Activated CD4-positive, alpha-beta T cell treated with anti-CD3 and anti-CD28 coated beads, Interleukin-2, amount 50 U/mL, for 16 hours (primary cell): ENCODE data around the gene LARP6.
"Not testable (repeated sequence)": the region's sequence is repeated elsewhere in the genome, so short reads cannot be mapped to it uniquely, and the experiment has no call there.

ENCODE experiments used
- DNase-seq: peaks from one replicate; pipeline ENCODE4 v3.0.0-alpha.2; 2020

LARP6 gene

DNA sequence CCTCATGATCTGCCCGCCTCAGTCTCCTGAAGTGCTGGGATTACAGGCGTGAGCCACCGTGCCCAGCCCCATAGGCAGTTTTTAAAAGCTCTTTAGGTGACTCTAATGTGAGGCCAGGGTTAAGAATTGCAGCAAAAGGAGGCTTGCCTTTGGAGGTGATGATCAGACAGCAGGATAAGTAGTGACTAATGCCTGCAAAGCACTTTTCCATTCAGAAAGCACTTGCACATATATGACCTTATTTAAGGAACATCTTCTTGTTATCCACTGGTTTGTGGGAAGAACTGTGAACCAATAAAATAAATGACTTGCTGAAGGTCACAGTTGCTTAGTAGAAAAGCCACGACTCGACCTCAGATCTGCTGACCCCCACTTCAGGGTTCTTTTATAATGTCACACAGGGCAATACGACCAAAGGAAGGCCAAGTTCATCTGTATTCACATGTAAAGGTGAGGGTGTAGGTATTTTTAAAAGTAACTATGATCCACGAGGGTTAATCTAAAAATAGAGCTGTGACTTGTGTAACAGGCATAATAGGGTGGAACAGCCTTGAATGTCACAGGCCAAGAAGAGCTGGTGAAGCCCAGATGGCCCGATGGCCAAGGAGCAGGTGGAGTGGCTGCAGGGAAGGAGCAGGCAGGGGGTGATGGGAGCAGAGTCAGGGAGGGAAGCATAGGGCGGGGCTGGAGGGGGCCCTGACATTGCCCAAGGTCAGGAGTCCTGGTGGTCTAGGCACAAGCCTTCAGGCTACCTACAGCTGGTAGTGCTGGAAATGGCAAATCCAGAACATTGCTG lies 24.4 kb downstream of the LARP6 start:
- no peak for DNase-seq

GRCh38 chr15:70827721-70828120 lies 26.2 kb downstream of the LARP6 start:
- DNase-seq: no peak

GRCh38 chr15:70826634-70827033 lies 27.3 kb downstream of the LARP6 start:
- DNase-seq: no peak

- no peak for DNase-seq
These were observed 28.1 kb downstream of the LARP6 start for GRCh38 chr15:70825841-70826240.

GRCh38 chr15:70823196-70823595 lies 30.8 kb downstream of the LARP6 start:
- DNase-seq: no peak

DNA sequence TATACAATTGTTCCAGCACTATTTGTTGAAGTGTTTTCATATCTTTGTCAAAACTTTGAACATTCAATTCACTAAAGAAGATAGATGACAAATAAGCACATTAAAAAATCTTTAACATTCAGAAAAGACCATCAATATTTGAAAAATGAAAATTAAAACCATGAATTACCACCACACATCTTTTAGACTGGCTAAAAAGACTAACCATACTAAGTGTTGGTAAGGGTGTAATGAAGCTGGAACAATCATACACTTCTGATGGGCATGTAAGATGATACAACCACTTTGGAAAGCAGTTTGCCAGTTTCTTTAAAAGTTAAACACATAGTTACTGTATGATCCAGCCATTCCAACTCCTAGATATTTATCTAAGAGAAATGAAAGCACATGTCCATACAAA lies 33.7 kb downstream of the LARP6 start:
- DNase-seq: no peak

DNA sequence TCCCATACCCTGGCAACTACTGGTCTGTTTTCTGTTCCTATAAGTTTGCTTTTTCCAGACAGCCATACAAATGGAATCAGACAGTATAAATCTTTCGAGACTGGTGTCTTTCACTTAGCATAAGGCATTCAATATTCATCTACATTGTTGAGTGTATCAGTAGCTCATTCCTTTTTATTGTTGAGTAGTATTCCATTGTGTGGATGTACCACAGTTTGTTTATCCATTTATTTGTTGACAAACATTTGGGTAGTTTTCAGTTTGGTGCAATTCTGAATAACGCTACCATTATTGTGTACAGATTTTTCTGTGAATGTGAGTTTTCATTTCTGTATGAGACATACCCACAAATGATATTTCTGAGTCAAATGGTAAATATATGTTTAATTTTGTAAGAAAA lies 35.4 kb downstream of the LARP6 start:
- no peak for DNase-seq

DNA sequence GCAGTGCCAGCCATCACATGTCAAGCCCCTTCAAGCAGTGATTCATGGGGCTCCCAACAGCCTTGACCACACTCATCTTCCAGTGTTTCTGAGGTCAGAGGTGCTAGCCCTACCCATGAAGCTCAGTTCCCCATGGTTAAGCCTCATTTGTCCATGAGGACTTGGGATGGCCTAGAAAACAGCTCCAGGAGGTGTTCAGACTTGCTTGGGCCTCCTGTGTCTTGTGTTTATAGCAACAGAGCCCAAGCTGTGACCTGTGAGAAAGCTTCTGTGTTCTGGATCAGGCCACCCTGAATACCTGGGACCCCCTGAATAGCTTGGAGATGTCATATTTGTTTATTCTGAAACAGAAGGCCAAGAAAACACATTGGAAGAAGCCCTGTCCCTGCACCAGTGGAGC lies 36.7 kb downstream of the LARP6 start:
- no peak for DNase-seq

DNA sequence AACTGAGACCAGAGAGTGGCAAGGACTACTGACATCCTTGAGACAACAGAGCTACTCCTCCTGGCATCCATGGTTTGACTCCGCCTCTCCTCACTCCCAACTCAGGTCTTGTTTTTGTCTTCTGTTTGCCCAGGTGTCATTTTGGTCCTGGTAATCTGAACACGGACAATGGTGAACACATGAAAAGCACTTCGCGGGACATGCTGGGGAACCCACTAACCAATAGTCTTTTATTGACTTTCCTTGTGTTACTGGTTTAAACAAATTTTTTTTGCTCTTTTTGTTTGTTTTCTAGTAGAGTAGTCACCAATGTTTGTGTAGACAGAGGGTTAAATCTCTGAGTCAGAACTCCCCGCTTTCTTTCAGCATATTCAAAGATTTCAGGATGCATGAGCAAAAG lies 38.4 kb downstream of the LARP6 start:
- no peak for DNase-seq

GRCh38 chr15:70815011-70815410 lies 38.9 kb downstream of the LARP6 start:
- DNase-seq: not testable (repeated sequence)

GRCh38 chr15:70812827-70813364 lies 41.1 kb downstream of the LARP6 start:
- no peak for DNase-seq

GRCh38 chr15:70810916-70811578 lies 42.9 kb downstream of the LARP6 start:
- no peak for DNase-seq

- no peak for DNase-seq
These were observed 46.8 kb downstream of the LARP6 start for GRCh38 chr15:70806992-70807712.

- DNase-seq: not testable (repeated sequence)
These were observed 49.6 kb downstream of the LARP6 start for GRCh38 chr15:70804388-70804787.

DNA sequence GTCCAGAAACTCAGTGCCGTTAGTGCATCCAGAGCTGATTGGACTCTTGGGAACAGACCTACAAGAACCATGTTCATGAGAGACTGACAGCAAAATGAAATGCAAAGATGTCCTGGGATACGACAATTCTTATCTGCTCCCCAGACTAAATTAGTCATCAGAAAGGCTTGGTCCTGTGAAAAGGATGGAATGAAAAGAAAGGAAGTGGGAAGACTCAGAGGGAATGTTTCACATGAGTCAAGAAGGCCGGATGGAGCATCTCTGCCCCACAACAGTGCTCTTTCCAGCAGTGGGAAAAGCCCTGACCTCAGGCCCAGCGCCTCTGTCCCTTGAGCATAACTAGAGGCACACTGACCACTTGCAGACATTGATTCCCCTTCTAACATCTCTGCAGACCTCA lies 51.3 kb downstream of the LARP6 start:
- no peak for DNase-seq

- no peak for DNase-seq
These were observed 52.8 kb downstream of the LARP6 start for GRCh38 chr15:70801109-70801508.

DNA sequence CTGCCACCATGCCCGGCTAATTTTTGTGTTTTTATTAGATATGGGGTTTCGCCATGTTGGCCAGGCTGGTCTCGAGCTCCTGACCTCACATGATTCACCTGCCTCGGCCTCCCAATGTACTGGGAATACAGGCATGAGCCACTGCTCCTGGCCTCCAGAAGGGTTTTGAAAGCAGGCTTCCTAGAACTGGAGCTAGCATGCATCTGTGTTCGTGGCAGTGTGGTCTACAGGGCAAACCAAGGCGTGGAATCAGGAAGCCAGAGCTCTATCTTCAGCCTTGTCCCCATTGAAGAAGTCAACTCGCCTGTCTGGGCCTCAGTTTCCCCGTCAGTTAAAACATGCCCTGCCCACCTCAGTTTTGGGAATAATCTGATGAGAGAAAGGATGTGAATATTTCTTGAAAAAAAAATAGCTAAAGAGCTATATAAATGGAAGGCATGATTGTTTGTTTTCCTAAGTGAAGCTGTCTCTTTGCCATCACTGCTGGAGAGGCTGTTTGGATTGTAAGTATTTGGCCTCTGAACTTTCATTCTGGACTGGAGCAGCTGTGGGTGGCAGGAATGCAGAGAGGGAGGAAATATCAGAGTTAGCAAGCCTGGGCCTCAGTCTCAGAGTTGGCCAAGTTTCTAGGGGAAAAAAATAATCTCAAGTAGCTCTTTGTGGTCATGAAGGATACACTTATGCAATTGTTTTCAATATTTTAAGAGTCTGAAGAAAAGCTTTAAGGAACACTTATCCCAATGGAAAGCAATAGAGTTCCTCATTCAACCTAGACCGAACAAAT lies 54.1 kb downstream of the LARP6 start:
- DNase-seq: no peak

DNA sequence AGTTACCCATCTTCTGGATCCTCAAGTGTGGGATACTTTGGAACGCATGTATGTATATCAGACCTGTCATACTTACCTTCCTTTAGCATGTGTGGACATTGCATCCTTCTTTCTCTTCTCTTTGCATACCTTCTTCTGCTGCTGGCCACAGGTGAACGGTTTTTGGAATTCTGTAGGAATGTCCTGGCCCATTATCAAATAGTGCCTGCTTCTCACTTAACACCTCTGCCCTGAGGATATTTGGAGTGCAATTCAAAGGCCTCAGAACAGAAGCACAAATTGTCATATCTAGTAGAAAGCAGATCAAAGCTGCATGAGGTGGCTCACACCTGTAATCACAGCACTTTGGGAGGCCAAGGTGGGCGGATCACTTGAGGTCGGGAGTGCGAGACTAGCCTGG lies 56.5 kb downstream of the LARP6 start:
- no peak for DNase-seq

DNA sequence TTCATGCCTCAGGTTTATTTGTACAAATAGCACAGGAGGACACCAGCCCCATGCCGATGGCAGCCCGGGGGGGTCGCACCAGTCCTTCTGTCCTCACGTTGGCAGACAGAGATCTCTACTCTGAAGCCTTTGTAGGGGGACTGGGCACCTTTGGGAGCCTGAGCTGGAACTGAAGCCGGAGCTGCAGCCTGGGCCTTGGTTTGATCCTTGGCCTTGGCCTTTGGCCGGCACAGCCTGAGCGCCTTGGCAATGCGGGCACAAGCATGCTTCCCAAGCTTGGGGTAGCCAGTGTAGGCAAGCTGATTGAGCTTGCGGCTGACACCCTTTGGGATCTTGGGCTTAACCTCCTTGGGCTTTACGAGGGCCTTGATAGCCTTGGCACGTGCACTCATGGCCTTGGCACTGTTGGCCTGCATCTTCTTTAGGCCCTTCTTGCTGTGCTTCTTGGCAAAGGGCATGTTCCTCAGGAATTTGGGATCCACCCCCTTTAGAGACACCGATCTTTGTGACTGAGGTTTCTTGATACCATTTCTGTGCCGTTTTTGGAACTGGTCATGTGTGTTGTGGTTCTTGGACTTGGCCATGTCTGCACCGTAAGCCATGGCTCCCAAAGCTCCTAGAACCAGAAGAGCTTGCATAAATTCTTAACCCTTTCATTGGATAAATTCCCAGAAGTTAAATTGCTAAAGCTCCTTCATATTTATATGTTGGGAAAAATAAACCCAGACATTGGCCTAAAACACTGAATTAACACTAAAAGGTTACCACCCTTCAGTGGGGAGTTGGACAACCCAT lies 57.2 kb downstream of the LARP6 start:
- no peak for DNase-seq

DNA sequence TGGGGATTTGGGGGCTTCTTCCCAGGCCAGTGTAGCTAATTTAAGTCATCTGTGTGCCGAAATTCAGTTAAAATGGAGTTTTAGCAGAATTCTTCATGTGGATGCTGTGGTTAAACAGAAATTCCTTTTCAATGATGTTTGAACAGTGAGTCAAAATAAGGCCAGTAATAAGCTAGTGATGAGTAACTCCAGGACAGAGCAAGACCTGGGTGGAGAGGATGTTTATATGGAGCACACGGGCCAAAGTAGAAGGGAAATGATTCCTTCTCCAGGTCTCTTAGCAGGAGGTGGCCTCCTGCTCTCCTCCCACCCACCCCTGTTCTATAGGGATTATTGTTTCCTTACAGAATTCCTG lies 58.7 kb downstream of the LARP6 start:
- no peak for DNase-seq

DNA sequence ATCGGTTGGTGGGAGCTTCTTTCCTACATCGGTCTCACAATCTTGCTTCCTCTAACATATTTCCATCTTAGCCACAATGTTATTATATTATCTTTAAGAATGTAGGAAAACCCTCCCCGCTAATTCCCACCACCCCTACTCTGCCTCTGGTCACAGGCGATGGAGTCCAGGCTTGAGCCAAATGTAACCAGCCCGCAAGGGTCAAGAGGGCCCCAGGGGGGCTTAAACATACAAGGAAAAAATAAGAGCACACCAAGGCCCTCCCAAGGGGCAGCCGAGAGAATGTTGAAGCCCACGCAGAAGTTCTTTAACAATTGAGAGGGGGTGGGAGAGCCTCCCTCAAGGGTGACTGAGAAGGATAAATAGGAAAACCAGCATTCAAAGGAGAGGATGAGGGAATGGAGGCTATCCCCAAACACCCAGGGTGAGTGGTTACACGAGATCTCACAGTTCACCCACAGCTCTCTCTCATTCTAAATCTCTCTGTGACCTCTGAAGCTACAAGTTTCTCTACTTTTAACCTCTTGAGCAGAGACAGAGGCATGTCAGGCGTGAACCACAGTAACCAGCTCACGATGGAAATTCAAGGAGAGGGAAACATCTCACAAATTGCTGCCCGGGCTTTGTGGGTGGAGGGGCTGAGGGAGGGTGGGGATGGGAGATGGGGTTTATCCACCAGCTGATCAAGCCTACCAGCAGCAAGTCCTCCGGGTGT lies 59.2 kb downstream of the LARP6 start:
- no peak for DNase-seq
